NCI-H1436 (cell line): Measurements from ENCODE around the gene FAM222B.
"Not testable (repeated sequence)": the region's sequence is repeated elsewhere in the genome, so short reads cannot be mapped to it uniquely, and the experiment has no call there.

ENCODE experiments used
- DNase-seq: peaks from one replicate; lab custom pipeline; 2025; lab: John Stamatoyannopoulos, UW

The FAM222B gene

GRCh38 chr17:28867276-28867675 lies 24.7 kb upstream of the FAM222B start:
- DNase-seq = no peak

- no peak for DNase-seq
Observed at GRCh38 chr17:28865946-28866752, 23.6 kb upstream of the FAM222B start.

- DNase-seq = no peak
Observed at GRCh38 chr17:28864991-28865849, 22.6 kb upstream of the FAM222B start.

- no peak for DNase-seq
Observed at GRCh38 chr17:28863953-28864352, 21.4 kb upstream of the FAM222B start.

- no peak for DNase-seq
Observed at GRCh38 chr17:28862561-28862960, 20.0 kb upstream of the FAM222B start.

GRCh38 chr17:28861393-28862203 lies 19.0 kb upstream of the FAM222B start:
- DNase-seq = no peak

GRCh38 chr17:28860363-28860808 lies 17.8 kb upstream of the FAM222B start:
- DNase-seq = no peak

- no peak for DNase-seq
Observed at GRCh38 chr17:28858801-28859355, 16.3 kb upstream of the FAM222B start.

- no peak for DNase-seq
Observed at GRCh38 chr17:28857905-28858800, 15.6 kb upstream of the FAM222B start.

GRCh38 chr17:28856028-28856574 lies 13.5 kb upstream of the FAM222B start:
- DNase-seq = no peak

- DNase-seq = no peak
Observed at GRCh38 chr17:28855336-28855679, 12.7 kb upstream of the FAM222B start.

GRCh38 chr17:28854457-28855335 lies 12.1 kb upstream of the FAM222B start, which contains the start of gene ERAL1:
ERAL1 (plus strand) TSS chr17:28855016; CDS start chr17:28855035, 19 bp downstream.
- DNase-seq = peak; percentile 90

GRCh38 chr17:28853295-28853694 lies 10.7 kb upstream of the FAM222B start:
- no peak for DNase-seq

- no peak for DNase-seq
Observed at GRCh38 chr17:28849281-28849680, 6.7 kb upstream of the FAM222B start.

GRCh38 chr17:28848667-28849066 lies 6.1 kb upstream of the FAM222B start:
- DNase-seq = not testable (repeated sequence)

- not testable (repeated sequence) for DNase-seq
Observed at GRCh38 chr17:28846699-28847098, 4.1 kb upstream of the FAM222B start.

- no peak for DNase-seq
Observed at GRCh38 chr17:28846231-28846630, 3.6 kb upstream of the FAM222B start.

- DNase-seq = no peak
Observed at GRCh38 chr17:28843816-28844148, 1.2 kb upstream of the FAM222B start.

GRCh38 chr17:28841901-28842281 lies 699 bp downstream of the FAM222B start:
- no peak for DNase-seq

GRCh38 chr17:28839221-28839620 lies 3.4 kb downstream of the FAM222B start:
- no peak for DNase-seq
